Thyroid gland (tissue), 4 donors: ENCODE data around the gene MYLK. TPM values are rescaled to one million over a fixed set of nuclear protein-coding genes. Genes with fewer than 3 reads are reported as not detected.

ENCODE experiments used
- DNase-seq, 2 donors: peaks; one replicate each; pipeline ENCODE4 v3.0.0-alpha.2; 2019
- H3K27ac ChIP-seq, 3 donors: fragments of 200-600 bp; sonication (generic); 1 replicate in 2 of 3; 2 replicates in 1 of 3; pipeline ENCODE4 v1.5.1; 2016 to 2019; ENCODE audit warnings: mild to moderate bottlenecking in 1 of 3, moderate library complexity in 1 of 3
- H3K27me3 ChIP-seq: fragments of 200-600 bp; sonication (generic); one replicate; pipeline ENCODE4 v1.5.1; 2019
- H3K36me3 ChIP-seq, 2 donors: fragments of 200-600 bp; sonication (generic); one replicate each; pipeline ENCODE4 v1.5.1; 2016 to 2019
- H3K4me1 ChIP-seq, 2 donors: fragments of 200-600 bp; sonication (generic); one replicate each; pipeline ENCODE4 v1.5.1; 2017 to 2019
- H3K4me3 ChIP-seq, 3 donors: fragments of 200-600 bp; sonication (generic); replicated peaks in 1 of 3; 1 replicate in 2 of 3; 2 replicates in 1 of 3; pipeline ENCODE4 v1.5.1; 2016; ENCODE audit warnings: mild to moderate bottlenecking in 1 of 3
- H3K9me3 ChIP-seq: fragments of 200-600 bp; sonication (generic); one replicate; pipeline ENCODE4 v1.5.1; 2017
- CTCF ChIP-seq, 6 experiments: fragments of 200-600 bp in 3 of 6; fragments of 450-650 bp in 3 of 6; sonication (generic) in 3 of 6; IDR thresholded peaks; one replicate each; pipeline ENCODE4 v1.5.1; 2016 to 2019; ENCODE audit warnings: antibody characterized with exemption in 6 of 6, mild to moderate bottlenecking in 2 of 6, inconsistent platforms in 1 of 6, moderate library complexity in 1 of 6
- POLR2A ChIP-seq, 2 donors: fragments of 450-650 bp; IDR thresholded peaks; one replicate each; pipeline ENCODE4 v1.6.1; 2017; ENCODE audit warnings: antibody characterized with exemption in 2 of 2, mild to moderate bottlenecking in 2 of 2, moderate library complexity in 1 of 2
- WGBS, 2 donors: methylation state at CpG; one replicate each; pipeline ENCODE4 v1.1.5; 2017; 5-methylcytosine and 5-hydroxymethylcytosine counted together
- intact Hi-C: fragments of 100-400 bp; cut with DNase I; formaldehyde crosslinking; loops from one replicate; pipeline ENCODE4 v1.15.1; 2023
- total RNA-seq, 4 donors: library from RNA; depleted of rRNA; stranded (reverse); fragments of >200 nt; gene quantifications; one replicate each; pipeline ENCODE4 v1.2.3, GENCODE V29; 2016

The MYLK gene
- total RNA-seq, 4 donors from 2014 or later = 28.9 to 51.2 (median 37.4) TPM

GRCh38 chr3:123584284-123584987 lies 299.7 kb downstream of the MYLK start:
- H3K36me3 ChIP-seq = no peaks in the 10 kb centered on the region
- H3K9me3 ChIP-seq = no peaks in the 10 kb centered on the region
- no peaks in the 10 kb centered on the region for H3K27me3 ChIP-seq
- H3K27ac ChIP-seq = peak overlapping the region; percentile 90 to 97 (median 97)
- no peak for TF ChIP-seq POLR2A (IDR thresholded peaks at IDR 0.05)
- peak in 2 of 6 experiments; percentile 6 to 7 for TF ChIP-seq CTCF (IDR thresholded peaks at IDR 0.05)
- DNase-seq = peak; percentile 69 to 73
- H3K4me1 ChIP-seq = peaks cover 0 to 15% of the 10 kb centered on the region in 2 donors
- intact Hi-C loops = no loop called here
- WGBS, 2 donors = 0 to 2% methylated on average over 7 to 27 of the region's 65 CpGs
- peak overlapping the region; percentile 61 to 94 (median 71) for H3K4me3 ChIP-seq

- 70 to 76% methylated on average over 3 of the region's 3 CpGs for WGBS, 2 donors
- Histone ChIP-seq H3K27me3 (no peaks in the 10 kb centered on the region), H3K4me1 (peaks cover 0 to 15% of the 10 kb centered on the region in 2 donors), H3K27ac (no peak overlapping the region), H3K36me3 (peaks cover 0 to 2% of the 10 kb centered on the region in 2 donors), H3K9me3 (no peaks in the 10 kb centered on the region), H3K4me3 (no peak overlapping the region)
- no peak for DNase-seq
- TF ChIP-seq CTCF (IDR thresholded peaks at IDR 0.05) (no peak), POLR2A (IDR thresholded peaks at IDR 0.05) (no peak)
- intact Hi-C loops = no loop called here
Observed at GRCh38 chr3:123583561-123583960, 300.6 kb downstream of the MYLK start.

GRCh38 chr3:123582315-123582714 lies 301.8 kb downstream of the MYLK start:
- no peak overlapping the region for H3K4me3 ChIP-seq
- H3K27me3 ChIP-seq = no peaks in the 10 kb centered on the region
- DNase-seq = no peak
- intact Hi-C loops = no loop called here
- H3K27ac ChIP-seq = no peak overlapping the region
- H3K36me3 ChIP-seq = peaks cover 0 to 2% of the 10 kb centered on the region in 2 donors
- H3K4me1 ChIP-seq = peaks cover 0 to 15% of the 10 kb centered on the region in 2 donors
- H3K9me3 ChIP-seq = no peaks in the 10 kb centered on the region
- no peak for TF ChIP-seq POLR2A (IDR thresholded peaks at IDR 0.05)
- WGBS, 2 donors = 90 to 93% methylated on average over 3 of the region's 3 CpGs

- intact Hi-C loops = no loop called here
- Histone ChIP-seq H3K27me3 (no peaks in the 10 kb centered on the region), H3K9me3 (no peaks in the 10 kb centered on the region), H3K4me1 (no peaks in the 10 kb centered on the region), H3K36me3 (peaks cover 0 to 2% of the 10 kb centered on the region in 2 donors), H3K27ac (no peak overlapping the region), H3K4me3 (no peak overlapping the region)
- DNase-seq = no peak
- WGBS, 2 donors = 82 to 93% methylated on average over 3 of the region's 3 CpGs
- no peak for TF ChIP-seq POLR2A (IDR thresholded peaks at IDR 0.05)
- no peak for TF ChIP-seq CTCF (IDR thresholded peaks at IDR 0.05)
Observed at GRCh38 chr3:123576122-123576521, 308.0 kb downstream of the MYLK start.

- DNase-seq = no peak
- no peaks in the 10 kb centered on the region for H3K36me3 ChIP-seq
- H3K4me1 ChIP-seq = no peaks in the 10 kb centered on the region
- no peak for TF ChIP-seq POLR2A (IDR thresholded peaks at IDR 0.05)
- TF ChIP-seq CTCF (IDR thresholded peaks at IDR 0.05) = no peak
- intact Hi-C loops = no loop called here
- 96 to 98% methylated on average over 2 of the region's 2 CpGs for WGBS, 2 donors
- no peak overlapping the region for H3K27ac ChIP-seq
- no peak overlapping the region for H3K4me3 ChIP-seq
- no peaks in the 10 kb centered on the region for H3K27me3 ChIP-seq
- no peaks in the 10 kb centered on the region for H3K9me3 ChIP-seq
Observed at GRCh38 chr3:123571973-123572365, 312.2 kb downstream of the MYLK start.
